ENCODE measurements around the gene ATG12. TPM values are rescaled to one million over a fixed set of nuclear protein-coding genes. Genes with fewer than 3 reads are reported as not detected.

The ATG12 gene
- total RNA-seq, 1 donor from 2014 or later, result 67.3 TPM

GRCh38 chr5:115858396-115858795, 17.0 kb upstream of the ATG12 start:
- Mint-ChIP-seq H3K36me3 (ENCODE audit: unreplicated experiment) (no peaks in the 10 kb centered on the region), H3K27ac (ENCODE audit: unreplicated experiment) (no peak overlapping the region), H3K4me3 (ENCODE audit: unreplicated experiment) (no peak overlapping the region), H3K9me3 (ENCODE audit: unreplicated experiment) (no peaks in the 10 kb centered on the region), H3K27me3 (ENCODE audit: unreplicated experiment) (no peaks in the 10 kb centered on the region), H3K4me1 (ENCODE audit: low read depth, unreplicated experiment) (peaks cover 2% of the 10 kb centered on the region)
- DNase-seq, result no peak
- TF ChIP-seq CTCF (IDR thresholded peaks at IDR 0.05; ENCODE audit: partially characterized antibody, unreplicated experiment), result no peak

- no peaks in the 10 kb centered on the region for H3K27me3 Mint-ChIP-seq (ENCODE audit: unreplicated experiment)
- no peaks in the 10 kb centered on the region for H3K9me3 Mint-ChIP-seq (ENCODE audit: unreplicated experiment)
- no peak overlapping the region for H3K27ac Mint-ChIP-seq (ENCODE audit: unreplicated experiment)
- no peak overlapping the region for H3K4me3 Mint-ChIP-seq (ENCODE audit: unreplicated experiment)
- peaks cover 2% of the 10 kb centered on the region for H3K4me1 Mint-ChIP-seq (ENCODE audit: low read depth, unreplicated experiment)
- H3K36me3 Mint-ChIP-seq (ENCODE audit: unreplicated experiment), result no peaks in the 10 kb centered on the region
- no peak for TF ChIP-seq CTCF (IDR thresholded peaks at IDR 0.05; ENCODE audit: partially characterized antibody, unreplicated experiment)
- DNase-seq, result no peak
Observed at GRCh38 chr5:115857626-115858349, 16.4 kb upstream of the ATG12 start.

- H3K27ac Mint-ChIP-seq (ENCODE audit: unreplicated experiment), result no peak overlapping the region
- H3K27me3 Mint-ChIP-seq (ENCODE audit: unreplicated experiment), result no peaks in the 10 kb centered on the region
- peaks cover 2% of the 10 kb centered on the region for H3K4me1 Mint-ChIP-seq (ENCODE audit: low read depth, unreplicated experiment)
- no peak overlapping the region for H3K4me3 Mint-ChIP-seq (ENCODE audit: unreplicated experiment)
- no peaks in the 10 kb centered on the region for H3K36me3 Mint-ChIP-seq (ENCODE audit: unreplicated experiment)
- no peak for TF ChIP-seq CTCF (IDR thresholded peaks at IDR 0.05; ENCODE audit: partially characterized antibody, unreplicated experiment)
- DNase-seq, result no peak
- H3K9me3 Mint-ChIP-seq (ENCODE audit: unreplicated experiment), result no peaks in the 10 kb centered on the region
Observed at GRCh38 chr5:115857057-115857479, 15.7 kb upstream of the ATG12 start.

GRCh38 chr5:115855959-115856358, 14.6 kb upstream of the ATG12 start:
- no peak for TF ChIP-seq CTCF (IDR thresholded peaks at IDR 0.05; ENCODE audit: partially characterized antibody, unreplicated experiment)
- DNase-seq, result no peak
- Mint-ChIP-seq H3K27me3 (ENCODE audit: unreplicated experiment) (no peaks in the 10 kb centered on the region), H3K9me3 (ENCODE audit: unreplicated experiment) (no peaks in the 10 kb centered on the region), H3K4me1 (ENCODE audit: low read depth, unreplicated experiment) (peaks cover 2% of the 10 kb centered on the region), H3K4me3 (ENCODE audit: unreplicated experiment) (no peak overlapping the region), H3K36me3 (ENCODE audit: unreplicated experiment) (no peaks in the 10 kb centered on the region), H3K27ac (ENCODE audit: unreplicated experiment) (no peak overlapping the region)

GRCh38 chr5:115854139-115854538, 12.8 kb upstream of the ATG12 start:
- TF ChIP-seq CTCF (IDR thresholded peaks at IDR 0.05; ENCODE audit: partially characterized antibody, unreplicated experiment), result no peak
- Mint-ChIP-seq H3K27me3 (ENCODE audit: unreplicated experiment) (no peaks in the 10 kb centered on the region), H3K27ac (ENCODE audit: unreplicated experiment) (no peak overlapping the region), H3K9me3 (ENCODE audit: unreplicated experiment) (no peaks in the 10 kb centered on the region), H3K36me3 (ENCODE audit: unreplicated experiment) (no peaks in the 10 kb centered on the region), H3K4me3 (ENCODE audit: unreplicated experiment) (no peak overlapping the region), H3K4me1 (ENCODE audit: low read depth, unreplicated experiment) (peaks cover 4% of the 10 kb centered on the region)
- DNase-seq, result no peak
